ENCODE measurements around the gene CLEC4F.

Gene CLEC4F

GRCh38 chr2:70790136-70790828 is 30.1 kb downstream of the CLEC4F start, which contains the start of gene FIGLA:
Gene FIGLA (minus strand): TSS chr2:70790643. CDS start chr2:70790638, 5 bp downstream.
- no peak within 1 kb of the TSS for H3K4me3 ChIP-seq (ENCODE audit: low read depth, low read length)
- TF ChIP-seq MYC (IDR thresholded peaks at IDR 0.05; ENCODE audit: low read depth, low read length), result no peak
- TF ChIP-seq MAX (IDR thresholded peaks at IDR 0.05; ENCODE audit: low read depth, low read length), result no peak
- TF ChIP-seq CTCF (IDR thresholded peaks at IDR 0.05; ENCODE audit: low read depth, low read length), result no peak
- no peak for TF ChIP-seq POLR2A (IDR thresholded peaks at IDR 0.05; ENCODE audit: extremely low read depth, insufficient read length)
- no peak for DNase-seq (ENCODE audit: low read depth)

- no peak overlapping the region for H3K4me3 ChIP-seq (ENCODE audit: low read depth, low read length)
- TF ChIP-seq CTCF (IDR thresholded peaks at IDR 0.05; ENCODE audit: low read depth, low read length) (peak; percentile 76), MYC (IDR thresholded peaks at IDR 0.05; ENCODE audit: low read depth, low read length) (no peak)
- peak; percentile 82 for DNase-seq (ENCODE audit: low read depth)
Observed at GRCh38 chr2:70789304-70790135, 30.9 kb downstream of the CLEC4F start.

- peak; percentile 78 for DNase-seq (ENCODE audit: low read depth)
- no peak overlapping the region for H3K4me3 ChIP-seq (ENCODE audit: low read depth, low read length)
- TF ChIP-seq CTCF (IDR thresholded peaks at IDR 0.05; ENCODE audit: low read depth, low read length) (peak; percentile 82), MAX (IDR thresholded peaks at IDR 0.05; ENCODE audit: low read depth, low read length) (peak; percentile 84), MYC (IDR thresholded peaks at IDR 0.05; ENCODE audit: low read depth, low read length) (peak; percentile 75), POLR2A (IDR thresholded peaks at IDR 0.05; ENCODE audit: extremely low read depth, insufficient read length) (no peak)
Observed at GRCh38 chr2:70785137-70785911, 35.1 kb downstream of the CLEC4F start.

- TF ChIP-seq MYC (IDR thresholded peaks at IDR 0.05; ENCODE audit: low read depth, low read length) (no peak), MAX (IDR thresholded peaks at IDR 0.05; ENCODE audit: low read depth, low read length) (no peak), CTCF (IDR thresholded peaks at IDR 0.05; ENCODE audit: low read depth, low read length) (no peak), POLR2A (IDR thresholded peaks at IDR 0.05; ENCODE audit: extremely low read depth, insufficient read length) (no peak)
- H3K4me3 ChIP-seq (ENCODE audit: low read depth, low read length), result no peak overlapping the region
- DNase-seq (ENCODE audit: low read depth), result no peak
Observed at GRCh38 chr2:70784320-70784719, 36.1 kb downstream of the CLEC4F start.

GRCh38 chr2:70779911-70780545 is 40.4 kb downstream of the CLEC4F start:
- DNase-seq (ENCODE audit: low read depth), result no peak
- H3K4me3 ChIP-seq (ENCODE audit: low read depth, low read length), result no peak overlapping the region
- no peak for TF ChIP-seq POLR2A (IDR thresholded peaks at IDR 0.05; ENCODE audit: extremely low read depth, insufficient read length)
- TF ChIP-seq MAX (IDR thresholded peaks at IDR 0.05; ENCODE audit: low read depth, low read length), result no peak
- no peak for TF ChIP-seq CTCF (IDR thresholded peaks at IDR 0.05; ENCODE audit: low read depth, low read length)
- no peak for TF ChIP-seq MYC (IDR thresholded peaks at IDR 0.05; ENCODE audit: low read depth, low read length)
